ENCODE data around the gene MYCL.

Gene MYCL

GRCh38 chr1:39852876-39853275 is 48.8 kb downstream of the MYCL start:
- no peak for DNase-seq (ENCODE audit: low spot score)

GRCh38 chr1:39852214-39852791 is 49.4 kb downstream of the MYCL start:
- DNase-seq (ENCODE audit: low spot score), result no peak

- DNase-seq (ENCODE audit: low spot score), result no peak
These were observed 51.0 kb downstream of the MYCL start for GRCh38 chr1:39850606-39851216.

- no peak for DNase-seq (ENCODE audit: low spot score)
These were observed 52.5 kb downstream of the MYCL start for GRCh38 chr1:39849203-39849602.

- no peak for DNase-seq (ENCODE audit: low spot score)
These were observed 53.8 kb downstream of the MYCL start for GRCh38 chr1:39847940-39848339.

GRCh38 chr1:39846796-39847195 is 54.9 kb downstream of the MYCL start:
- DNase-seq (ENCODE audit: low spot score), result no peak

- no peak for DNase-seq (ENCODE audit: low spot score)
These were observed 55.8 kb downstream of the MYCL start for GRCh38 chr1:39845569-39846566.

All from germinal center (tissue), 1 donor.